Fibroblast of skin of right biceps (primary cell): ENCODE results near the gene ASTN2.

Experiments used
- DNase-seq: peaks from one replicate; pipeline ENCODE4 v3.0.0-alpha.2; 2013

The ASTN2 gene

GRCh38 chr9:117293206-117294114 lies 121.4 kb downstream of the ASTN2 start:
- no peak for DNase-seq

GRCh38 chr9:117290856-117291622 lies 123.8 kb downstream of the ASTN2 start:
- no peak for DNase-seq

- DNase-seq = no peak
Measured at GRCh38 chr9:117290306-117290840, 124.5 kb downstream of the ASTN2 start.

GRCh38 chr9:117286245-117286644 lies 128.6 kb downstream of the ASTN2 start:
- DNase-seq = no peak

GRCh38 chr9:117284414-117284813 lies 130.4 kb downstream of the ASTN2 start:
- no peak for DNase-seq

GRCh38 chr9:117282541-117282940 lies 132.3 kb downstream of the ASTN2 start:
- DNase-seq = no peak

GRCh38 chr9:117278471-117279035 lies 136.3 kb downstream of the ASTN2 start:
- no peak for DNase-seq

- DNase-seq = no peak
Measured at GRCh38 chr9:117278020-117278419, 136.8 kb downstream of the ASTN2 start.

GRCh38 chr9:117276444-117276843 lies 138.4 kb downstream of the ASTN2 start:
- DNase-seq = no peak

GRCh38 chr9:117273612-117274011 lies 141.2 kb downstream of the ASTN2 start:
- DNase-seq = no peak

GRCh38 chr9:117268847-117269446 lies 145.9 kb downstream of the ASTN2 start:
- DNase-seq = no peak

GRCh38 chr9:117266855-117267497 lies 147.9 kb downstream of the ASTN2 start:
- DNase-seq = no peak

- no peak for DNase-seq
Measured at GRCh38 chr9:117265253-117265652, 149.6 kb downstream of the ASTN2 start.

GRCh38 chr9:117258184-117258866 lies 156.5 kb downstream of the ASTN2 start:
- peak; percentile 27 for DNase-seq

GRCh38 chr9:117253261-117253660 lies 161.6 kb downstream of the ASTN2 start:
- DNase-seq = no peak

GRCh38 chr9:117250610-117251215 lies 164.1 kb downstream of the ASTN2 start:
- DNase-seq = no peak

GRCh38 chr9:117249799-117250198 lies 165.1 kb downstream of the ASTN2 start:
- DNase-seq = no peak

GRCh38 chr9:117247266-117247665 lies 167.6 kb downstream of the ASTN2 start:
- DNase-seq = no peak

- DNase-seq = no peak
Measured at GRCh38 chr9:117245175-117245829, 169.6 kb downstream of the ASTN2 start.

GRCh38 chr9:117242082-117242481 lies 172.8 kb downstream of the ASTN2 start:
- no peak for DNase-seq

- DNase-seq = no peak
Measured at GRCh38 chr9:117239428-117239827, 175.4 kb downstream of the ASTN2 start.
